Astrocyte of the spinal cord (primary cell): Measurements from ENCODE around the gene HMGB4.

Source experiments
- DNase-seq: peaks from one replicate; pipeline ENCODE4 v3.0.0; 2011; ENCODE audit warnings: low read depth, low spot score
- H3K4me3 ChIP-seq: 2 replicates; pipeline ENCODE4 v1.5.1; 2011; ENCODE audit warnings: low read depth, mild to moderate bottlenecking, low read length, moderate library complexity
- CTCF ChIP-seq: IDR thresholded peaks from 2 replicates; pipeline ENCODE4 v1.5.1; 2012; ENCODE audit warnings: low read depth, mild to moderate bottlenecking, low read length, inconsistent platforms
- in situ Hi-C: cut with HindIII; loops from 2 replicates; pipeline ENCODE4 v1.10.0; 2017; ENCODE audit warnings: low sequenced_read_pairs

Gene HMGB4

GRCh38 chr1:33905241-33905640 is 41.4 kb downstream of the HMGB4 start:
- no peak overlapping the region for H3K4me3 ChIP-seq
- in situ Hi-C loops: no loop called here
- no peak for DNase-seq
- no peak for TF ChIP-seq CTCF

DNA sequence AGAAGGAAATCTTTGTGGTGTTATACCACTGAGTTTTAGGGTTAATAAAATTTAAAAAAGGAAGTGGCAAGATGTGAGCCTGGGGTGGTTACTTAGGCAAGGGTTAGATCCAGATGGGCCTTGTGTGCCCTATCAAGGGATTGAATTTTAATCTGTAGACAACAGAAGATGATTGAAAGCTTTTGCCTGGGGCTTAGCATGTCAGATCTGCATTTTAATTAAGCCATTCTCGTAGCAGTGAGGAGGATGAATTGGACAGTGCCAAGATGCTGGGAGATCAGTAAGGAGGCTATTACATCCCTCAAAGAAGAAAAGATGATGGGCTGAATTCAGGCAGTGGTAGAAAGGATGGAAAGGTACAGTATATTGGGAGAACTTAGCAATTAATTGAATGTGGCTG is 42.3 kb downstream of the HMGB4 start:
- H3K4me3 ChIP-seq: no peak overlapping the region
- in situ Hi-C loops: no loop called here
- DNase-seq: no peak
- TF ChIP-seq CTCF: no peak

DNA sequence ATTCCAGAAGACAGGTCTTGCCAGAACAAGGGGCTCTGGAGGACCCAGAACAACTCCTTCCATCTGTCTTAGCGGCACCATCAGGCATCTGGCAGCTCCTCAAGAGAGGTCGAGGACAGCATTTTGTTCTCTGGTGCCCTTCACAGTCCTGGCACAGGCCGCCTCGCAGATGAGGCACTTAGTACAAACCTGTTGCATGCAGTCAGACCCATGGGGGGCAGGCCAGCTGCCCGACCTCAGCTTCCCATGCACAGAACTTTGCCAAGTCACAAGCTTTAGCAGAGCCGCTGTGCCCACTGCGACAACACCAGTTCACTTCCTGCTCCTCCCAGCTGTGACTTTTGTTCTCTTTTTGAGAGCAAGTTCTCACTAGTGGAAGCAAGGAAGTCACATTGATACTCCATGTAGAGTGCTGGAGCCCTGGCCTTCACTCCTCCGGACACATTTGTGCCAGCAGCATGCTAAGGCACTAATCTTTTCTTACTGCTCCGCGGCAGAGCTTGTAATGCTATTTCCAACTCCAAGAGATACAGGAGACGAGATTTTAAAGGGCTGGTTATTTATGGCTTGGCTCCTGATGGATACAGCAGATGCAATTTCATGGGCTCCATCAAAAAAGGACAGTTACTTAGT is 44.6 kb downstream of the HMGB4 start:
- DNase-seq: no peak
- no peak for TF ChIP-seq CTCF
- H3K4me3 ChIP-seq: no peak overlapping the region
- in situ Hi-C loops: no loop called here
